ENCODE measurements around the gene HBM.
A peak's percentile ranks its signal among the peaks of the same experiment; 100 is the strongest.
"Not testable (repeated sequence)": the region's sequence is repeated elsewhere in the genome, so short reads cannot be mapped to it uniquely, and the experiment has no call there.

HBM gene

DNA sequence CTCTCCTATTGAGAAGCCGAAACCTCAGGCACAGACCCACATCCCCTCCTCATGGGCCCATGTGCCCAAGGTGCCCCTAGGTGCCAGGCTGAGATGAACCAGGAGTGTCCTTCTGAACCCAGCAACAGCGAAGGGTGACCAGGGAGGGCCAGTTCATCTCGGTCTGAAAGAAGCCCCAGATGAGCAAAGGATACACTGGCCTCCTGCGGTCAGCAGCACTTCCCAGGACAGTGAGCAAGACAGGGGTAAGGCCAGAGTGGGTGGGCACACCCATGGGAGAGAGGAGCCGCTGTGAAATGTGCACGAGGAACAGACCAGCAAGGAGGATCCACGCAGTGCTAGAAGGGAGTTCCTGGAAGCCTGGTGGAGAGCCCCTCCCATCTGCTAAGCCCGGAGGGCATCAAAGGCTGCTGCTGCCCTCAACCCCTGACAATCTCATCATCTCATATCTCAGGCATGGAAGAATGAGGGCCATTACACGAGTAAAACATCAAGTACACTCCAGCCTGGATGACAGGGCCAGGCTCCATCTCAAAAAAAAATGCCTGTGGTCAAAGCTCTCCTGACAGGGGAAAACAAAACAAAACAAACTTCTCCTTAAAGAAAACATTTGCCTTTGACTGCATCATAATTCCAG, 16.6 kb upstream of the HBM start:
- no peak for DNase-seq

DNA sequence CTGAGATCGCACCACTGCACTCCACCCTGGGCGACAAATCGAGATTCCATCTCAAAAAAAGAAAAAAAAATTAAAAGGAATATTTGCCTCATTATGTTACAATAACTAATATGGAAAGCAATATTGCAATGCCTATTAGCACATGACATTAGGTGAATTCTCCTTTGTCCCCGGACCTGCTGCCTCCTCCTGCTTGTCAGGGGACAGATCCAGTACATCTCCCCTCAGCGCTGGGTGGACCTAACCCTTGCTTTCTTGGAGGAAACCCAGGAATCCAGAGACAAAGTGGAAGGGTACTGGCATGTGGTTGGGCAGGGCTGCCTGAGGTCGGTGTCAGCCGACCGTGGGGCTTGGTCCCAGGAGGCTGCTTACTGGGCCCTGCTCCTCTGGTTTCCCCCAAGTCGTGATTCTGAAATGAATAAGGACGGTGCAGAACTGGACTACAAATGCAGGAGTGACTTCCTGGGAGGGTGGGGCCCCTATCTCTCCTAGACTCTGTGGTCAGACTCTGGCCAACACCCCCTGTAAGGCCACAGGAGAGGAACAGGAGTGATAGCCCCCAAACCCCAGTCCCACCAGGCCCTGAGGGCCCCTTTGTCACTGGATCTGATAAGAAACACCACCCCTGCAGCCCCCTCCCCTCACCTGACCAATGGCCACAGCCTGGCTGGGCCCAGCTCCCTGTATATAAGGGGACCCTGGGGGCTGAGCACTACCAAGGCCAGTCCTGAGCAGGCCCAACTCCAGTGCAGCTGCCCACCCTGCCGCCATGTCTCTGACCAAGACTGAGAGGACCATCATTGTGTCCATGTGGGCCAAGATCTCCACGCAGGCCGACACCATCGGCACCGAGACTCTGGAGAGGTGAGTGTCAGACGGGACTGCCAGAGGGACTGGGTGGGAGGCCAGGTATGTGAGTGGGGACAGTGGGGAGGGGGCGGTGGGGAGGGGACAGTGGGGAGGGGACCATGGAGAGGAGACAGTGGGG, 13.3 kb upstream of the HBM start, which contains the start of gene HBZ:
Gene HBZ, plus strand, starts transcription at position 504 of the 988 bp plus-strand sequence. Its CDS starts 266 bp downstream, at position 770.
- DNase-seq = no peak

DNA sequence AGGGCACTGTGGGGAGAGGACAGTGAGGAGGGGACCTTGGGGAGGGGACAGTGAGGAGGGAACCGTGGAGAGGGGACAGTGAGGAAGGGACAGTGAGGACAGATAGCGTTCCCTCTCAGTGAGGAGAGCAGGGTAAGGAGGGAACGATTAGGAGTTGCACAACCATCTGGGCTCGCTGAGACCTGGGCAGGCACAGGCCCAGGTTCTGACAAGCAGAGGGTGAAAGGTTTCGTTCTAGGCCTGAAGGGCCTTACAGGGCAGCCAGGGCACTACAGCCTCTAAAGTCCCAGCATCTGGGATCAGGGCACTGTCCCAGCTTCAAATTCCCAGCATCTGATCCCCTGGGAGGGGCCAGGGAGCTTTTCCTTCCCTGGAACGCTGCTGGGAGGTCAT, 12.7 kb upstream of the HBM start:
- not testable (repeated sequence) for DNase-seq

DNA sequence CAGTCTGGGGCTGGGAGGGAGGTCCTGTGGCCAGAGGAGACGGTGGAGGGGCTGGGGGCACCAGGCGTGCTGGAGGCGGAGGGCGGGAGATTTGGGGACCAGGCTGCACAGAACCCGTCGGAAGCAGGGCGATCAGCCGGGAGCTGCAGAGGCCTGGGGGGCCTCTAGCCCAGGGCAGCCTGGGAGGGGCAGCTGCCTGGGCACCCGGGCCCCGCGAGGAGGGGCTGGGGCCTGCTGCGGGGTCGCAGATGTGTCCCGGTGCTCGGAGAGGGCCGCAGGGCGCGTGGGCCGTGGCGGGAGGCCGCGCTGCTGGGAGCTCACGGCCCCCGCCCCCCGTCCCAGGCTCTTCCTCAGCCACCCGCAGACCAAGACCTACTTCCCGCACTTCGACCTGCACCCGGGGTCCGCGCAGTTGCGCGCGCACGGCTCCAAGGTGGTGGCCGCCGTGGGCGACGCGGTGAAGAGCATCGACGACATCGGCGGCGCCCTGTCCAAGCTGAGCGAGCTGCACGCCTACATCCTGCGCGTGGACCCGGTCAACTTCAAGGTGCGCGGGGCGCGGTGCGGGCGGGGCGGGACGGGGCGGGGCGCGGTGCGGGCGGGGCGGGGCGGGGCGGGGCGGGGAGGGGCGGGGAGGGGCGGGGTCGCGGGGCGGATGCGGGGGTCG, 12.1 kb upstream of the HBM start:
- DNase-seq = not testable (repeated sequence)

DNA sequence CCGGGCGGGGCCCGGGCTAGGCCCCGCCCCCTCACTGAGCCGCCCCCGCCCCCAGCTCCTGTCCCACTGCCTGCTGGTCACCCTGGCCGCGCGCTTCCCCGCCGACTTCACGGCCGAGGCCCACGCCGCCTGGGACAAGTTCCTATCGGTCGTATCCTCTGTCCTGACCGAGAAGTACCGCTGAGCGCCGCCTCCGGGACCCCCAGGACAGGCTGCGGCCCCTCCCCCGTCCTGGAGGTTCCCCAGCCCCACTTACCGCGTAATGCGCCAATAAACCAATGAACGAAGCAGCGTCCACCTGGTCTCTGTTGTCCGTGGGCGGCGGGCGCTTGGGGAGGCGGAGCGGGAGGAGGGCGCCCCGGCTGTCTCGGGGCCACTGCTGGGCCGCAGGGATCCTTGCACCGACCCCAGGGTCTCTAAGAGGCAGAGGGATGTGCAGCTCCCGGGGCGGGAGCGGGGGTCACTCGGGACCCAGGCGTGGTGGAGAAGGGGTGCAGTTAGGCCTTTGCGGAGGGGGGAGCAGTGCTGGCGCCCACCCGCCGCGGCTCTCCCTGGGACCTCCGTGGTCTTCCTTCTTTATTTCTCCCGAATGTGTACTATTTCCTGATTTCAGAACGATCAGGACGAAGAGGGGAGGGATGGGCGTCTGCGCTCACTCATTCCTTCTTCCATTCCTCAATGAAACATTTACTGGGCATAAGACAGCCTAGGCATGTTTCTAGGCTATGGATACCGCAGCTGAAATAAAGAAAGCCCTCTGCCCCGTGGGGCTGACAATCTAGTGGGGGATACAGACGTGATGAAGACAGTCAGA, 11.4 kb upstream of the HBM start:
- peak; percentile 60 for DNase-seq

DNA sequence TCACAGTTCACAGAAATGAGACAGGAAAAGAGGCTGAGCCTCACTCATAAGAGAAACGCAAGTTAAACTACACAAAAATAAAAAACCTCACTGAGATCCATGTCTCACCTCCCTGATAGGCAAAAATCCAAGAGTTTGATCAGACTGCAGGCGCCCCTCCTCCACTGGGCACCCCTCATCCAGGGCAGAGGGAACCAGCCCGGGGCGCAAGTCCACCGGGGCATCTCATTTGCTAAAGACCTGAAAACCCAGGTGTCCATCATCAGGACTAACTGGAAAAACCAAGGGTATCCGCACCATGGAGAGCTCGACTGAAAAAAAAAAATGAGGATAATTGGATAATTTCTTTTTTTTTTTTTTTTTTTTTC, 10.8 kb upstream of the HBM start:
- no peak for DNase-seq

DNA sequence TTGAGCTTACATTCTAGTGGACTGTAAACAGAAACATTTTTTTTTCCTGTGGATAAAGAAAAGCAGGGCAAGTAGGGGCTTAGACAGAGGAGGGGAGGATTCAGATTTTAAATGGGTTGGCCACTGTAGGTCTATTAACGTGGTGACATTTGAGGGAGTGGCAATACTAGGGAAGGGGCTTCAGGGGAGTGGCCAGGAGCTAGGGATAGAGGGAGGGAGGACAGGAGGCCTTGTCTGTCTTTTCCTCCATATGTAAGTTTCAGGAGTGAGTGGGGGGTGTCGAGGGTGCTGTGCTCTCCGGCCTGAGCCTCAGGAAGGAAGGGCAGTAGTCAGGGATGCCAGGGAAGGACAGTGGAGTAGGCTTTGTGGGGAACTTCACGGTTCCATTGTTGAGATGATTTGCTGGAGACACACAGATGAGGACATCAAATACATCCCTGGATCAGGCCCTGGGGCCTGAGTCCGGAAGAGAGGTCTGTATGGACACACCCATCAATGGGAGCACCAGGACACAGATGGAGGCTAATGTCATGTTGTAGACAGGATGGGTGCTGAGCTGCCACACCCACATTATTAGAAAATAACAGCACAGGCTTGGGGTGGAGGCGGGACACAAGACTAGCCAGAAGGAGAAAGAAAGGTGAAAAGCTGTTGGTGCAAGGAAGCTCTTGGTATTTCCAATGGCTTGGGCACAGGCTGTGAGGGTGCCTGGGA, 6.5 kb upstream of the HBM start:
- no peak for DNase-seq

DNA sequence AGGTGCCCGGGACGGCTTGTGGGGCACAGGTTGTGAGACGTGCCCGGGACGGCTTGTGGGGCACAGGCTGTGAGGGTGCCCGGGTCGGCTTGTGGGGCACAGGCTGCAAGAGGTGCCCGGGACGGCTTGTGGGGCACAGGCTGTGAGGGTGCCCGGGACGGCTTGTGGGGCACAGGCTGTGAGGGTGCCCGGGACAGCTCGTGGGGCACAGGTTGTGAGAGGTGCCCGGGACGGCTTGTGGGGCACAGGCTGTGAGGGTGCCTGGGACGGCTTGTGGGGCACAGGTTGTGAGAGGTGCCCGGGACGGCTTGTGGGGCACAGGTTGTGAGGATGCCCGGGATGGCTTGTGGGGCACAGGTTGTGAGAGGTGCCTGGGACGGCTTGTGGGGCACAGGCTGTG, 5.5 kb upstream of the HBM start:
- not testable (repeated sequence) for DNase-seq

DNA sequence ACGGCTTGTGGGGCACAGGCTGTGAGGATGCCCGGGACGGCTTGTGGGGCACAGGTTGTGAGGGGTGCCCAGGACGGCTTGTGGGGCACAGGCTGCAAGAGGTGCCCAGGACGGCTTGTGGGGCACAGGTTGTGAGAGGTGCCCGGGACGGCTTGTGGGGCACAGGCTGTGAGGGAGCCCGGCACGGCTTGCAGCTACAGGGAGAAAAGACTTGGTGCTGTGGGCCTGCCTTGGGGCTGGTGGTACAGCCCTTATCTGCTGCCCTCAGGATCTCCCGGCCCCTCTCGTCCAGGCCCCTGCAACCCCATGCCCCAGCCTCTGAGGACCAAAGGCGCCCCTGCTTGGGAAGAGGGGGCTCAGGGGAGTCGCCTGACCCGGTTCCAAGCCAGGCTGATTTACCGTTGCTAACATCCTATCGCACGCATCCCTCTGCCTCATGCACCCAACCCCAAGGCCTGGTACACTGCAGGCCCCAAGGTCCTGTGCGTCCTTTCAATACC, 5.0 kb upstream of the HBM start:
- no peak for DNase-seq

DNA sequence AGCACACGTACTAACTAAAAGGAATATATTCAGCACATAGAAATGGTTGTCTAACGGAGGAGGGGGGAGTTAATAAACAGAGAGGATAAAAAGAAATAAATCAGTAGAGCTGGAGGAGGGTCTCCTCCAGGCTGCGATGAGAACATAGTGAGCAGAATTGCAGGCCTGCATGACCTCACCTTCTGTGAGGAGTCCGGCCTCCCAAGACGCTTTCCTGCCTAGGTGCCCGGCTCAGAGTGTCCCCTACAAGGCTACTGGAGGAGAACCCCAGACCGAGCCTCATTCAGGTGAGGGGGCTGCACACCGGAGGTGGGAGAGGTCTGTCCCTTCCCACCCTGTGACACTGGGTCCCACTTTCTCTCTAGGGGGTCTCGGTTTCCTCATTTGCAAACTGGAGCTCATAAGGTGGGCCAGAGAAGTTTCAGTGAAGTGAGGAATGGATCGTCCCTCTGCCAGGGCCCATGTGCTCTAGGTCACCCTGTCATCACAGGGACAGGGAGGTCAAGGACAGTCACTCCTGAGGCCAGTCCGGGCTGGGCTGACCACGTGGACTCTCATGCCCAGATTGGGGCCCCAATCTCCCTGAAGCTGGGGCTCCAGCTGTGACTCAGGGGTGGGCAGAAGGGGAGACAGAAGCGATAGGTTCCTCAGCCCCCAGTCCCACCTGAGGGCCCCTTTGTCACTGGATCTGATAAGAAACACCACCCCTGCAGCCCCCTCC, 3.3 kb upstream of the HBM start:
- DNase-seq = no peak

DNA sequence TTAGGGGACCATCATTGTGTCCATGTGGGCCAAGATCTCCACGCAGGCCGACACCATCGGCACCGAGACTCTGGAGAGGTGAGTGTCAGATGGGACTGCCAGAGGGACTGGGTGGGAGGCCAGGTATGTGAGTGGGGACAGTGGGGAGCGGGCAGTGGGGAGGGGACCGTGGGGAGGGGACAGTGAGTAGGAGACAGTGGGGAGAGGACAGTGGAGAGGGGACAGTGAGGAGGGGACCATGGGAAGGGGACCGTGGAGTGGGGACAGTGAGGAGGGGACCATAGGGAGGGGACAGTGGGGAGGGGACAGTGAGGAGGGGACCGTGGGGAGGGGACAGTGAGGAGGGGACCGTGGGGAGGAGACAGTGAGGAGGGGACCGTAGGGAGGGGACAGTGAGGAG, 2.6 kb upstream of the HBM start:
- not testable (repeated sequence) for DNase-seq

DNA sequence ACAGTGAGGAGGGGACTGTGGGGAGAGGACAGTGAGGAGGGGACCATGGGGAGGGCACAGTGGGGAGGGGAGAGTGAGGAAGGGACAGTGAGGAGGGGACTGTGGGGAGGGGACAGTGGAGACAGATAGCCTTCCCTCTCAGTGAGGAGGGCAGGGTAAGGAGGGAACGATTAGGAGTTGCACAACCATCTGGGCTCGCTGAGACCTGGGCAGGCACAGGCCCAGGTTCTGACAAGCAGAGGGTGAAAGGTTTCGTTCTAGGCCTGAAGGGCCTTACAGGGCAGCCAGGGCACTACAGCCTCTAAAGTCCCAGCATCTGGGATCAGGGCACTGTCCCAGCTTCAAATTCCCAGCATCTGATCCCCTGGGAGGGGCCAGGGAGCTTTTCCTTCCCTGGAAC, 2.1 kb upstream of the HBM start:
- DNase-seq = not testable (repeated sequence)

DNA sequence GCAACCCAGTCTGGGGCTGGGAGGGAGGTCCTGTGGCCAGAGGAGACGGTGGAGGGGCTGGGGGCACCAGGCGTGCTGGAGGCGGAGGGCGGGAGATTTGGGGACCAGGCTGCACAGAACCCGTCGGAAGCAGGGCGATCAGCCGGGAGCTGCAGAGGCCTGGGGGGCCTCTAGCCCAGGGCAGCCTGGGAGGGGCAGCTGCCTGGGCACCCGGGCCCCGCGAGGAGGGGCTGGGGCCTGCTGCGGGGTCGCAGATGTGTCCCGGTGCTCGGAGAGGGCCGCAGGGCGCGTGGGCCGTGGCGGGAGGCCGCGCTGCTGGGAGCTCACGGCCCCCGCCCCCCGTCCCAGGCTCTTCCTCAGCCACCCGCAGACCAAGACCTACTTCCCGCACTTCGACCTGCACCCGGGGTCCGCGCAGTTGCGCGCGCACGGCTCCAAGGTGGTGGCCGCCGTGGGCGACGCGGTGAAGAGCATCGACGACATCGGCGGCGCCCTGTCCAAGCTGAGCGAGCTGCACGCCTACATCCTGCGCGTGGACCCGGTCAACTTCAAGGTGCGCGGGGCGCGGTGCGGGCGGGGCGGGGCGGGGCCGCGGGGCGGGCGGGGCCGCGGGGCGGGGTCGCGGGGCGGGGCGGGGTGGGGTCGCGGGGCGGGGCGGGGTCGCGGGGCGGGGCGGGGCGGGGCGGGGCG, 1.5 kb upstream of the HBM start:
- DNase-seq = not testable (repeated sequence)

DNA sequence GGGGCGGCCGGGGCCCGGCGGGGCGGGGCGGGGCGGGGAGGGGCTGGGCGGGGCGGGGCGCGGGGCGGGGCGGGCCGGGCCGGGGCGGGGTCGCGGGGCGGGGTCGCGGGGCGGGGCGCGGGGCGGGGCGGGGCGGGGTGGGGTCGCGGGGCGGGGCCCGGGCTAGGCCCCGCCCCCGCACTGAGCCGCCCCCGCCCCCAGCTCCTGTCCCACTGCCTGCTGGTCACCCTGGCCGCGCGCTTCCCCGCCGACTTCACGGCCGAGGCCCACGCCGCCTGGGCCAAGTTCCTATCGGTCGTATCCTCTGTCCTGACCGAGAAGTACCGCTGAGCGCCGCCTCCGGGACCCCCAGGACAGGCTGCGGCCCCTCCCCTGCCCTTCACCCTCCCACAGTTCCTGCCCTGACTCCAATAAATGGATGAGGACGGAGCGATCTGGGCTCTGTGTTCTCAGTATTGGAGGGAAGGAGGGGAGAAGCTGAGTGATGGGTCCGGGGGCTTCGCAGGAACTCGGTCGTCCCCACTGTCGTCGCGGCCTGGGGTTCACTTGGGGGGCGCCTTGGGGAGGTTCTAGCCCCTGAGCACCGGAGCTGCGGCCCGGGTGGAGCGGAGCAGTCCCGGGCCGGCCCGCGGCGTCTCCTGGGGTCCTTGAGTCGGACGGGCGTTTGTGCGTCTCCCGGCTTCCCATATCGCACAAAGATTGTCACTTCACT, 795 bp upstream of the HBM start:
- peak; percentile 58 for DNase-seq

DNA sequence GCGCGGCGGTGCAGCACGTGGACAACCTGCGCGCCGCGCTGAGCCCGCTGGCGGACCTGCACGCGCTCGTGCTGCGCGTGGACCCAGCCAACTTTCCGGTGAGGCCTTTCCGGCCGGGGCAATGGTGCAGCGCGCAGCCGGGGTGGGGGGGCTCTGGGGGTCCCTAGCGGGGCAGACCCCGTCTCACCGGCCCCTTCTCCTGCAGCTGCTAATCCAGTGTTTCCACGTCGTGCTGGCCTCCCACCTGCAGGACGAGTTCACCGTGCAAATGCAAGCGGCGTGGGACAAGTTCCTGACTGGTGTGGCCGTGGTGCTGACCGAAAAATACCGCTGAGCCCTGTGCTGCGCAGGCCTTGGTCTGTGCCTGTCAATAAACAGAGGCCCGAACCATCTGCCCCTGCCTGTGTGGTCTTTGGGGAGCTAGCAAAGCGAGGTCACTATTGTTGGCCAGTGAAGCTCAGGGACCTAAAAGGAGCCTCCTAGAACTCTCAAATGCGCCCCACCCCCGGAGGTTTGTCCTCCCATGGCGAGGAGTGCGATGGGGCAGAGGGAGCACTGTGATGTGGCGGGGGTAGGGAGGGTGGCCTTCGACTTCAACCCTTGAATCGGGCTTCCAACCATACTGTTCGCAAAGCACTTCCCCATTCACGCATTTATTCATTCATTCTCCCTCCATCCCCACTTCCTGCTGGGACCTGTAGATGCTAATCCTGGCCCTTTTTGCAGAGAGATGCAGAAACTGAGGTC, 770 bp downstream of the HBM start:
- no peak for DNase-seq

DNA sequence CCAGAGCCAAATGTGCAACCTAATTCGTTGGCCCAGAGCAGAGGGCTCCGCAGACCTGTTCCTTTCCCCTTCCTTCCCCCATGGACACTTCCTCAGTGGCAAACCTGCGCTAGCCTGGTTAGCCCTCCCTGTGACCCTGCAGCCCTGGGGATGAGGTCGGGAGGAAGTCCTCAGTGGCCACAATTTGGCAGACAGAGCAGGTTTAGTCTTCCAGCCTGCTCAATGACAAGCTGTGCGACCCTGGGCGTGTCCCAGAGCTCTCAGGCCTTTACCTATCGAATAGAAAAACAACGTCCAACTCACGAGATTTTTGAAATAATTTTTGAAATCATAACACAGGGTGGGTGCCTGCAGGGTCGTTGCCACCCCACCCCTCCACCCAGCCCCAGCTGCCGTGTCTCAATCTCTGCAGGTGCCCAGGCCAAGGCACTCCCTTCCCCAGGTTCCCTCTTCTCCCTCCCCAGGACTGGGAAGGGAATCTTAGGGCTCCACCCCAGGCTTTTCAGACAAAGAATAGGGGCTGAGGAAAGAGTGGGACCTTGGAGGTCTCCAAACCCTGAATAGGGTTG, 1.4 kb downstream of the HBM start:
- no peak for DNase-seq

DNA sequence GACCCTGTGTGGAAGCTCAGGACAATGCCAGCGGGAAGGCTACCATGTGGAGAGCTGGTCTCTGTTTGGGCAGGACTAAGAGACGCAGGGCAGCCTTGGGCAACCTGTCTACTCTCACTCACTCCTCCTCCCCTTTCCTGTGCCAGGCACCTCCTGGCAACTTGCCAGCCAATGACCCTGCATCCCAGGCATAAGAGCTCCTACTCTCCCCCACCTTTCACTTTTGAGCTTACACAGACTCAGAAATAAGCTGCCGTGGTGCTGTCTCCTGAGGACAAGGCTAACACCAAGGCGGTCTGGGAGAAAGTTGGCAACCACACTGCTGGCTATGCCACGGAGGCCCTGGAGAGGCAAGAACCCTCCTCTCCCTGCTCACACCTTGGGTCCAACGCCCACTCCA, 2.6 kb downstream of the HBM start:
- peak; percentile 57 for DNase-seq

DNA sequence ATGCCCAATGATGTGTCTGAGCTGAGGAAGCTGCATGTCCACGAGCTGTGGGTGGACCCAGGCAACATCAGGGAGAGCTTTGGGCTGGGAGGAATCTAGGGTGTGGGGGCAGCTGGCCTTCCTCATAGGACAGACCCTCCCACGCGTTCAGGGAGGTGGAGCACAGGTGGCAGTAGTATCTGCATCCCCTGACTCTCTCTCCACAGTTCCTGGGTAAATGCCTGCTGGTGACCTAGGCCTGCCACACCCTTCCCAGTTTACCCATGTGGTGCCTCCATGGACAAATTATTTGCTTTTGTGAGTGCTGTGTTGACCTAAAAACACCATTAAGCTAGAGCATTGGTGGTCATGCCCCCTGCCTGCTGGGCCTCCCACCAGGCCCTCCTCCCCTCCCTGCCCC, 3.2 kb downstream of the HBM start:
- no peak for DNase-seq

DNA sequence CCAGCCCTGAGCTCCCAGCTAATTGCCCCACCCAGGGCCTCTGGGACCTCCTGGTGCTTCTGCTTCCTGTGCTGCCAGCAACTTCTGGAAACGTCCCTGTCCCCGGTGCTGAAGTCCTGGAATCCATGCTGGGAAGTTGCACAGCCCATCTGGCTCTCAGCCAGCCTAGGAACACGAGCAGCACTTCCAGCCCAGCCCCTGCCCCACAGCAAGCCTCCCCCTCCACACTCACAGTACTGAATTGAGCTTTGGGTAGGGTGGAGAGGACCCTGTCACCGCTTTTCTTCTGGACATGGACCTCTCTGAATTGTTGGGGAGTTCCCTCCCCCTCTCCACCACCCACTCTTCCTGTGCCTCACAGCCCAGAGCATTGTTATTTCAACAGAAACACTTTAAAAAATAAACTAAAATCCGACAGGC, 4.3 kb downstream of the HBM start:
- not testable (repeated sequence) for DNase-seq

Data from NCI-H82 (cell line).